T-cell (primary cell): ENCODE measurements around the gene ZGPAT. TPM values are rescaled to one million over a fixed set of nuclear protein-coding genes. Genes with fewer than 3 reads are reported as not detected.

Experiments
- ATAC-seq, 4 experiments: fragments of 200-7000 bp in 3 of 4; fragments of 150-1000 bp in 1 of 4; cut with Tn5 transposase; replicated peaks in 1 of 4; 1 replicate in 3 of 4; 2 replicates in 1 of 4; pipeline ENCODE4 v1.10.0; 2021; ENCODE audit warnings: moderate library complexity in 3 of 4, mild to moderate bottlenecking in 2 of 4, moderate number of reproducible peaks in 1 of 4
- CTCF ChIA-PET, 2 donors: fragments of 300-600 bp; sonication (Branson Sonifier 250); formaldehyde crosslinking; loops; one replicate each; lab custom pipeline; 2022; ENCODE audit warnings: antibody characterized with exemption in 2 of 2; lab: Charles Lee
- POLR2A ChIA-PET, 2 donors: fragments of 300-600 bp; sonication (Branson Sonifier 250); formaldehyde crosslinking; loops; one replicate each; lab custom pipeline; 2022; ENCODE audit warnings: antibody characterized with exemption in 2 of 2; lab: Charles Lee
- DNase-seq, 35 experiments: peaks; one replicate each; pipeline versions ENCODE4 v3.0.0 to v3.0.0-alpha.2; 2013 to 2023
- H3K27ac ChIP-seq: one replicate; pipeline ENCODE4 v1.5.1; 2013; ENCODE audit warnings: low read length
- H3K27me3 ChIP-seq, 2 experiments: replicated peaks in 1 of 2; 1 replicate in 1 of 2; 2 replicates in 1 of 2; pipeline versions ENCODE4 v1.6.1 to v1.7.0; 2013; ENCODE audit warnings: low read length in 1 of 2, mixed read lengths in 1 of 2; ENCODE audit not compliant: control insufficient read depth in 2 of 2, insufficient read depth in 2 of 2; ENCODE audit errors: extremely low read depth in 1 of 2
- H3K36me3 ChIP-seq, 2 donors: 1 replicate in 1 of 2; 2 replicates in 1 of 2; pipeline versions ENCODE4 v1.6.1 to v1.7.0; 2013; ENCODE audit warnings: low read length in 1 of 2; ENCODE audit not compliant: control insufficient read depth in 2 of 2, insufficient read depth in 1 of 2; ENCODE audit errors: extremely low read depth in 1 of 2
- H3K4me1 ChIP-seq, 2 experiments: 1 replicate in 1 of 2; 2 replicates in 1 of 2; pipeline versions ENCODE4 v1.6.1 to v1.7.0; 2013; ENCODE audit warnings: low read length in 2 of 2, mixed read lengths in 1 of 2; ENCODE audit not compliant: insufficient read depth in 2 of 2, control insufficient read depth in 1 of 2; ENCODE audit errors: extremely low read depth in 1 of 2
- H3K4me3 ChIP-seq, 2 donors: 1 replicate in 1 of 2; 2 replicates in 1 of 2; pipeline versions ENCODE4 v1.5.1 to v1.7.0; 2013; ENCODE audit warnings: mild to moderate bottlenecking in 2 of 2, low read length in 1 of 2, moderate library complexity in 1 of 2; ENCODE audit not compliant: control insufficient read depth in 1 of 2; ENCODE audit errors: extremely low read depth in 1 of 2
- H3K9me3 ChIP-seq: 2 replicates; pipeline ENCODE4 v1.7.0; 2013
- H3K27ac Mint-ChIP-seq, 2 donors: one replicate each; pipeline ENCODE4 v1.8.0; 2020 to 2021; ENCODE audit warnings: mild to moderate bottlenecking in 2 of 2, mixed read lengths in 2 of 2
- H3K27me3 Mint-ChIP-seq, 2 donors: one replicate each; pipeline ENCODE4 v1.8.0; 2021 to 2022; ENCODE audit warnings: mixed read lengths in 2 of 2
- H3K36me3 Mint-ChIP-seq: one replicate; pipeline ENCODE4 v1.8.0; 2021; ENCODE audit warnings: mixed read lengths
- H3K4me1 Mint-ChIP-seq, 3 donors: one replicate each; pipeline ENCODE4 v1.8.0; 2020 to 2022; ENCODE audit warnings: mixed read lengths in 3 of 3, mild to moderate bottlenecking in 1 of 3
- H3K4me3 Mint-ChIP-seq, 3 donors: one replicate each; pipeline ENCODE4 v1.8.0; 2020 to 2022; ENCODE audit warnings: mild to moderate bottlenecking in 3 of 3, mixed read lengths in 3 of 3, moderate library complexity in 3 of 3
- H3K9me3 Mint-ChIP-seq, 3 donors: one replicate each; pipeline ENCODE4 v1.8.0; 2020 to 2022; ENCODE audit warnings: mixed read lengths in 3 of 3
- WGBS: methylation state at CpG from one replicate; pipeline ENCODE4 v1.1.5; 2013; ENCODE audit warnings: missing lambda C conversion rate; ENCODE audit not compliant: insufficient coverage; 5-methylcytosine and 5-hydroxymethylcytosine counted together
- total RNA-seq, 35 experiments: library from RNA in 6 of 35; stranded (reverse) in 6 of 35; fragments of 120-200 nt in 1 of 35; gene quantifications; one replicate each; pipeline versions ENCODE4 v1.2.1 to v1.2.4 and lab custom pipeline; 2013 to 2026

The ZGPAT gene
- total RNA-seq, 5 donors from 2014 or later (not counting 1 experiment from before 2014, with no cell fraction given) = 42.7 to 71.0 (median 59.0) TPM

GRCh38 chr20:63698739-63699465, 8.9 kb upstream of the ZGPAT start:
- Mint-ChIP-seq H3K9me3 (no peaks in the 10 kb centered on the region), H3K4me3 (no peak overlapping the region), H3K27ac (no peak overlapping the region), H3K36me3 (no peaks in the 10 kb centered on the region), H3K27me3 (no peaks in the 10 kb centered on the region), H3K4me1 (peaks cover 0 to 35% (median 12%) of the 10 kb centered on the region in 3 donors)
- no peak for DNase-seq
- H3K27ac ChIP-seq = no peak overlapping the region
- POLR2A ChIA-PET = no interaction called here
- WGBS = 30% methylated on average over 12 of the region's 19 CpGs
- no peaks in the 10 kb centered on the region for H3K27me3 ChIP-seq
- peaks cover 7 to 19% of the 10 kb centered on the region in 2 donors for H3K36me3 ChIP-seq
- H3K9me3 ChIP-seq = no peaks in the 10 kb centered on the region
- no peak for ATAC-seq
- peaks cover 2 to 79% of the 10 kb centered on the region in 2 experiments for H3K4me1 ChIP-seq
- no peak overlapping the region for H3K4me3 ChIP-seq
- CTCF ChIA-PET = no interaction called here

- Histone ChIP-seq H3K9me3 (no peaks in the 10 kb centered on the region), H3K36me3 (peaks cover 14 to 22% of the 10 kb centered on the region in 2 donors), H3K27me3 (no peaks in the 10 kb centered on the region), H3K4me1 (peaks cover 2 to 72% of the 10 kb centered on the region in 2 experiments), H3K4me3 (no peak overlapping the region), H3K27ac (no peak overlapping the region)
- Mint-ChIP-seq H3K36me3 (no peaks in the 10 kb centered on the region), H3K27me3 (no peaks in the 10 kb centered on the region), H3K27ac (no peak overlapping the region), H3K4me3 (no peak overlapping the region), H3K9me3 (no peaks in the 10 kb centered on the region), H3K4me1 (peaks cover 0 to 36% (median 12%) of the 10 kb centered on the region in 3 donors)
- no peak for ATAC-seq
- ChIA-PET CTCF (no interaction called here), POLR2A (no interaction called here)
- no peak for DNase-seq
- WGBS = 92% methylated on average over 17 of the region's 24 CpGs
Measured at GRCh38 chr20:63699466-63700198, 8.2 kb upstream of the ZGPAT start.

- WGBS = 95% methylated on average over 32 of the region's 43 CpGs
Measured at GRCh38 chr20:63700199-63701050, 7.4 kb upstream of the ZGPAT start.

GRCh38 chr20:63701051-63701328, 6.8 kb upstream of the ZGPAT start:
- 60% methylated on average over 1 of the region's 5 CpGs for WGBS
- Mint-ChIP-seq H3K4me1 (peaks cover 0 to 37% (median 12%) of the 10 kb centered on the region in 3 donors), H3K4me3 (no peak overlapping the region), H3K9me3 (no peaks in the 10 kb centered on the region), H3K27ac (peak overlapping the region in 1 of 2 donors; percentile 36), H3K27me3 (no peaks in the 10 kb centered on the region), H3K36me3 (peaks cover 5% of the 10 kb centered on the region)
- H3K27me3 ChIP-seq = no peaks in the 10 kb centered on the region
- H3K27ac ChIP-seq = no peak overlapping the region
- no peak overlapping the region for H3K4me3 ChIP-seq
- no peaks in the 10 kb centered on the region for H3K9me3 ChIP-seq
- DNase-seq = no peak
- POLR2A ChIA-PET = no interaction called here
- CTCF ChIA-PET = no interaction called here
- peaks cover 20 to 26% of the 10 kb centered on the region in 2 donors for H3K36me3 ChIP-seq
- H3K4me1 ChIP-seq = peaks cover 2 to 68% of the 10 kb centered on the region in 2 experiments
- ATAC-seq = no peak

More at GRCh38 chr20:63700199-63701050, 7.4 kb upstream of the ZGPAT start:
- Mint-ChIP-seq H3K9me3 (no peaks in the 10 kb centered on the region), H3K36me3 (peaks cover 5% of the 10 kb centered on the region), H3K4me3 (no peak overlapping the region), H3K4me1 (peaks cover 0 to 39% (median 13%) of the 10 kb centered on the region in 3 donors), H3K27me3 (no peaks in the 10 kb centered on the region), H3K27ac (no peak overlapping the region)
- peaks cover 2 to 68% of the 10 kb centered on the region in 2 experiments for H3K4me1 ChIP-seq
- peaks cover 20 to 23% of the 10 kb centered on the region in 2 donors for H3K36me3 ChIP-seq
- ATAC-seq (no peak), DNase-seq (no peak)
- no peak overlapping the region for H3K4me3 ChIP-seq
- CTCF ChIA-PET = no interaction called here
- H3K9me3 ChIP-seq = no peaks in the 10 kb centered on the region
- no peaks in the 10 kb centered on the region for H3K27me3 ChIP-seq
- H3K27ac ChIP-seq = no peak overlapping the region
- POLR2A ChIA-PET = no interaction called here

- no peak for ATAC-seq
- H3K27ac ChIP-seq = no peak overlapping the region
- no peaks in the 10 kb centered on the region for H3K27me3 ChIP-seq
- Mint-ChIP-seq H3K9me3 (no peaks in the 10 kb centered on the region), H3K4me1 (peaks cover 3 to 37% (median 11%) of the 10 kb centered on the region in 3 donors), H3K36me3 (peaks cover 5% of the 10 kb centered on the region), H3K27ac (peak overlapping the region in 1 of 2 donors; percentile 36), H3K27me3 (no peaks in the 10 kb centered on the region), H3K4me3 (no peak overlapping the region)
- CTCF ChIA-PET = no interaction called here
- peaks cover 1 to 68% of the 10 kb centered on the region in 2 experiments for H3K4me1 ChIP-seq
- POLR2A ChIA-PET = no interaction called here
- DNase-seq = peak in 1 of 35 experiments; percentile 0
- H3K9me3 ChIP-seq = no peaks in the 10 kb centered on the region
- WGBS = 51% methylated on average over 9 of the region's 14 CpGs
- no peak overlapping the region for H3K4me3 ChIP-seq
- H3K36me3 ChIP-seq = peaks cover 20 to 30% of the 10 kb centered on the region in 2 donors
Measured at GRCh38 chr20:63701329-63702035, 6.4 kb upstream of the ZGPAT start.
